Glomerular visceral epithelial cell (primary cell): ENCODE measurements around the gene ZNF749.

Experiments
- DNase-seq: peaks from one replicate; pipeline ENCODE4 v3.0.0-alpha.2; 2016; ENCODE audit errors: extremely low spot score

Gene ZNF749

GRCh38 chr19:57435062-57435978 is at the start of gene ZNF749:
ZNF749 (plus strand) TSS chr19:57435325; CDS start chr19:57435579, 254 bp downstream.
- peak; percentile 97 for DNase-seq

DNA sequence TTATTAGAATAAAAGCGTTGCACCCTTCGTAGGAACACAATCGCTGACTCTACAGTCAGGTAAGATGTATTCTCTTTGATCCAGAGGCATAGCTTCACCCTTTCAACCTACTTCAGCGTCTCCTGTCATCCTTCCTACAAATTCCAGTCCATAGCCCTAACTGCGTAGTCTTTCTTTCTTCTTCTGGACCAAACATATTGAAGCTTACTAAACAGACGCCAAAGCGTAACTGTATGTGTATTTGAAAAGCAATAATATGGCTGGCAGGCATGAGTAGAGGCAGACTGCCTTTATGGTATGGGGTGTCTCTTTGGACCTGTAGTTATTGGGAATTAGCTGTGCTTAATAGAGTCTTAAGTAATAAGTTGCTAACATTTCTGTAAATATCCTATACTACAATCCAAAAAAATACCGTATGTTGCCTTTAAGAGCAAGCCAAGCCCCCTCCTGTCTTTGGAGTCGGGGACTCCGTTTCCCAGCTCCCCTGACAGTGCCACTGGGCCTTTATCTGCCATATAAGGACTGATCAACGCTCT is 45.9 kb upstream of the ZNF749 start:
- DNase-seq, result no peak

DNA sequence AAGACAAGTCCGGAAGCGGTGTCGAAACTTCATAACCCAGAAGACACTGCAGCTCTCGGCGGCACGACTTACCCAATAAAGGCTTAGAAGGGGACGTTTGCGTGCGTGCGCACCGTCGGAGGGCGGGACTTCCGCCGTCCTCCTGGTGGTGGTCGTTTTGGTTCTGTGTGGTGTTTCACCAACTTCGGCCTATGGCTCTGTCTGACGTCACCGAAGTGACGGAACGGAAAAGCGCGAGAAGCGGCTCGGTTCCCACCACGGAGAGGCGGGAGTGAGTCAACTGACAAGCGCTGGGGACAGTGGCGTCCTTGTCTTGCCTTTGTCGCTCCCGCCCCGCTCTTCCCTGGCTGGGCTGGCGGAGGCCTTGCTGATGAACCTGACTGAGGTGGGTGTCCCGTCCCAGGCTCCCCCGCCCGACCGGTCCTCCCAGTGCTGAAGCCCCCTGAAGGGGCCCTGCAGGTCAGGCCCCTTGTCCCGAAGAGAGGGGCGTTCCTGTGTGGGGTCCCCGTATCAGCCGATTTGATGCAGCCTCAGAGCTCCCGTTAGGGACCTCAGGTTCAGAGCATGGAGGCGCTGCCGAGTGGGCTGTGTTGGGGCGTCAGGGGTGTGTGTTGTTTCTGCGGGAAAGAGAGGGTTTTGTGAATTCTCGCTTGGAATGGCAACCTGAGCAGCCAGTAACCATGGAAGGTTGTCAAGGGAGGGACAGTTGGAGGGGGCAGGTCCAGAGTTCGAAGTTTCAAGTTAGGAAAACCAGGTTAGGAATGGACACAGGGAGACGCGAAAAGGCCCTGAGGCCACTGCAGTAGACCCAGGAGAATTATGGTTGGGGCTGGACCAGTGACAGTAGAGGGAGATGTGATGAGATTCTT is 45.2 kb upstream of the ZNF749 start, which contains the start of gene ZNF548:
Gene ZNF548, plus strand, starts transcription at position 125 of the 869 bp plus-strand sequence. Its CDS starts 246 bp downstream, at position 371.
- peak; percentile 97 for DNase-seq

- no peak for DNase-seq
Measured at GRCh38 chr19:57395710-57396109, 39.4 kb upstream of the ZNF749 start.

GRCh38 chr19:57398868-57399267 is 36.3 kb upstream of the ZNF749 start:
- no peak for DNase-seq

DNA sequence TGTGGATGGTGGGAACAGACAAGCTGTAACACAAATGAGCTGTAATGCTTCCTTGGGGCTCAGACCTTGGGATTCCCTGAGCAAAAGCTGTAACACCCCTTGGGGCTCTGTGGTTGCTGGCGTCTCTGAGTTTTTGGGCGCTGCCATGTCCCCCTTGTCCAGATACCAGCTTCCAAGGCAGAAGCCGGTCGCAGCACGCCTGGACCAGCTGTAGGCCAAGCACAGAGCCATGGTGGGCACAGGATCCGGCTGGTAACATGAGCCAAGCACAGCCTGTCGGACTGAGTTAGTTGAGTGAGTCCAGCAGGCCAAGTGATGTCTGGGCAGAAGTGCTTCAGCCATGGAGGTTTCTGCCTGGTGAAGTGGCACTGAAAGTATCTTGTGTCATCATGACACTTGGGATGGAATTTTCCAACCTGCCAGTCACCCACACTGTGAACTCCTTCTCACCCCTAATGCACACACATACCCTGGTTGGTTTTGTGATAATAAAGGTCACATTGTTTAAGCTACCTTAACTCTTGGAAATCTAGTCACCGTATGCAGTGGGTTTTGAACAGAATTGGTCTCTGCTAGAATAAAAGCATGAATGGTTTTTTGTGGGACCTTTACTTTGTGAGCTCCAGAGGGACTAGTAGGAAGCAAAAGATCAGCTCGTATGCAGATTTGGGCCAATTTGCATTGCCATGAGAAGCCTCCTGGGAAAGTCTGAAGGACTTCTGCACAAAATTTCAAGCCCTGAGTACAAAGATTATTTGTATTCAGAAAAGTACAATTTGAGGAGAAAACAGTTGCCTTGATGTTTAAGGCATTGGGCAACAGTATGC is 31.2 kb upstream of the ZNF749 start:
- no peak for DNase-seq

DNA sequence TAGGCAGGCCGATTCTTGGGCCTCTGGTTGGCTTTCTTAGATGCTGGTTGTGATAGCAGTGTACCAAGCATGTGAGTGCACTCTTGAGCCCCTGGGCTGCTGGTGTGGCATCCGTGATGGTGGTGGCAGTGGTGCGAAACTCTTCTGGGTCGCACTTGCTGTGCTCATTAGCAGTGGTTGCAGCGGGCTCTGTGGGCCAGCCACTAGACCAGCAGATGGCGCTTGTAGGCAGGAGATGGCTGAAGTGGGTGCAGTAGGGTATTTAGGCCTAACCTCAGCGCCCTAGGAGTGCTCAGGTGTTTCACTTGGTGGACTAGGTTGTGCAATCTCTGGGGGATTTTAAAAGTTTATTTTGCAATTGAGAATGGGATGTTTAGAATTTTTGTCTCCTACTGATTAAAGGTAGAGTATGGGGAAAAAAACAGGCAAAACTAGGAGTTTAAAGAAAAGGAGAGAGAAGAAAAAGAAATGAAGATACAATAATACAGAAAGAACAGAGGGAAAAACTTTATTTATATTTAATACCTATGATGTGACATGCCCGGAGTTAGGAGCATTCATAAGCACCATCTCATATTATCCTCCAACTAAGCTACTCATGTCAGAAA is 28.5 kb upstream of the ZNF749 start:
- peak; percentile 30 for DNase-seq

GRCh38 chr19:57410877-57411671 is 24.1 kb upstream of the ZNF749 start, which contains the start of gene ZNF17:
ZNF17 (plus strand) TSS chr19:57411161; CDS start chr19:57413616, 2,455 bp downstream.
- peak; percentile 91 for DNase-seq

GRCh38 chr19:57419439-57419838 is 15.7 kb upstream of the ZNF749 start:
- DNase-seq, result no peak

DNA sequence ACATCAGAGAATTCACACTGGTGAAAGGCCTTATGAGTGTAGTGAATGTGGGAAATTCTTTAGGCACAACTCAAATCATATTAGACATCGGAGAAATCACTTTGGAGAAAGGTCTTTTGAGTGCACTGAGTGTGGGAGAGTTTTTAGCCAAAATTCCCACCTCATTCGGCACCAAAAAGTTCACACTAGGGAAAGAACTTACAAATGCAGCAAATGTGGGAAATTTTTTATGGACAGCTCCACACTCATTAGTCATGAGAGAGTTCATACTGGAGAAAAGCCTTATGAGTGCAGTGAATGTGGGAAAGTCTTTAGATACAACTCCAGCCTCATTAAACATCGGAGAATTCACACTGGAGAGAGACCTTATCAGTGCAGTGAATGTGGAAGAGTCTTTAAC is 14.1 kb upstream of the ZNF749 start:
- DNase-seq, result no peak

DNA sequence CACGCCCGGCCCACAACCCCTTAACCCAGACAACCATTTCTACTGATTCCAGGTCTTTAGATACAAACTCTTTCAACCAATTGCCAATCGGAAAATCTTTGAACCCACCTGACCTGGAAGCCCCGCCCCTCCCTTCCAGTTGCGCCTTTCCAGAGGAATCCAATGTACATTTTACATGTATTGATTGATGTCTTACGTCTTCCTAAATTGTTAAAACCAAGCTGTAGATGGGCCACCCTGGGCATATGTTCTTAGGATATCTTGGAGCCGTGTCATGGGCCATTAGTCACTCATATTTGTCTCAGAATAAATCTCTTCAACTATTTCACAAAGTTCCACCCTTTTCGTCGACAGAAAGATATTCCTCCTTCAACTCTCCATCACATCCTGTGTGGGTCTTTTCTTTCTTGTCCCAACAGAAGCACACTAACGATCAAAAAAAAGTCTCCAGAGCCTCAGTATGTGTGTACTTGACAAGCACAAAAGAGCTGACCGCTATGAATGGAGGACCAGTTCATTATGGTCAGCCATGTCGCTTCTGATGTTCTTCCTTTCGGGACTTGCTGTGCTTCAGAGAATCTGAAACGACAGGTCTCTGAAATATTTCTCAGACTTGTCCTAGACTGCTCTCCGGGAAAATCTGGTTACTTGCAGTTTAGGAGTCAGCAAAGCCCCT is 601 bp upstream of the ZNF749 start:
- no peak for DNase-seq

DNA sequence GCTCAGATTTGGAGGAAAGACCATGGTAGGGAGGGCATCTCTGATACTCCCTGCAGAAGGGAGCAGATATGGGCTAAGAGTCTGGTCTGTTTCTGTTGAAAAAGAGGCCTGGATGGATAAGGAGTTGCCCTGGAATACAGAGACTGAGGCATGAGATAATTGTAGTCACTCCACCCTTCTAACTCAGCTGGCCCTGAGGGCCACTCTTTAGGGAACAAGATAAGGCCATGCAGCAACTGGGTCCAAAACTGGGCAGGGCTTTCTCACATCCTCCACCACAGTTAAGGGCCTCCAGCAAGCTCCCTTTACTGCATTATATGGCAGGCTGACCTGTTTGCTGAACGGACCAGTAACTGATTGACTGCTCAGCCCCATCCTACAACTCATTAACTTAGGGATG is 1.3 kb downstream of the ZNF749 start:
- no peak for DNase-seq

DNA sequence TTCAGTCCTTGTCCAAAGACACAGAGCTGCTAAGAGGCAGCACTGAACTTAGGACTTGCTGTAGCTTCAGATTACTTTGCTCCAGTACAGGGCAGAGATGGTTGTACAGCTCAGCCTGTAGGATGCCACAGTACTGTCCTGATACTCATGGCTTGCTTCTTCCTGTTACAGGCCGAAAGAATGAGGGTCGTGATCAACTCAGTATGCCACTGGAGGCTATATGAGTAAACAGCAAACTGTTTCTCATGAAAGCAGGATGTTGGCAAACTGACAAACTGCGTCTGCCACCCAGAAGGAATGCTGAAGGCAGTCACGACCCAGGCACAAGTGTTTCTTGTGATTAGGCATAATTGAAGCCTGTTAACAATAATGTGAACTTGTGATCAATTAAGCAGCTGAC is 2.8 kb downstream of the ZNF749 start:
- no peak for DNase-seq

GRCh38 chr19:57438925-57439324 is 3.8 kb downstream of the ZNF749 start:
- no peak for DNase-seq

- no peak for DNase-seq
Measured at GRCh38 chr19:57441979-57442752, 7.0 kb downstream of the ZNF749 start.

DNA sequence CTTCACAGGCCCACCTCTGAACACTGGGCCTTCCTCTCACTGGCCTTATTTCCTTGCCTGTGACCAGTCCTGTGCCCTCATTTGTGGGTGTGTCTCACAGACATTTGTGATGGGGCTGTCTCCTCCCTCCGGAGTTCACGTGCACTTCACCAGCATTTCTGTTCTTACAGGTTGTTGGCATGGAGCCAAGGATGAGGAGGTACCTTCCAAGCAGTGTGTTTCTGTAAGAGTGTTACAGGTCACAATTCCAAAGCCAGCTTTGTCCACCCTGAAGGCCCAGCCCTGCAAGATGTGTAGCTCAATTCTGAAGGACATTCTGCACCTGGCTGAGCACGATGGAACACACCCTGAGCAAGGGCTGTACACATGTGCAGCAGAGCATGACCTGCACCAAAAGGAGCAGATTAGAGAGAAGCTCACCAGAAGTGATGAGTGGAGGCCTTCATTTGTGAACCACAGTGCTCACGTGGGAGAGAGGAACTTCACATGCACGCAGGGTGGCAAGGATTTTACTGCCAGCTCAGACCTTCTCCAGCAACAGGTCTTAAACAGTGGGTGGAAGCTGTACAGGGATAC is 8.1 kb downstream of the ZNF749 start:
- no peak for DNase-seq

DNA sequence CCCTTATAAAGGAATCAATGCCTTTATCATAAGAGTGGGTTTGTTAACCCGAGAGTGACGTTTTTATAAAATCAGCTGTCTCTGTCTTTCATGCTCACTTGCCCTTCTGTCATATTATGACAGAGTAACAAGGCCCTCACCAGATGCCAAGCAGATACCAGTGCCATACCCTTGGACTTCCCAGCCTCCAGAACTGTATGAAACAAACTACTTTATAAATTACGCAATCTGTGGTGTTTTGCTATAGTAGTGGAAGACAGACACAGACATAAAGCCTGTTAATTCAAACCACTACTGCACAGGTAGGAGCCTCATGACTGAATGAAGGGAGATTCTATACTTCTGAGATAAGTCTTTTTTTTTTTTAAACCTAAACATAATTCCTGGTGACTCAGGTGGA is 17.2 kb downstream of the ZNF749 start:
- DNase-seq, result no peak

DNA sequence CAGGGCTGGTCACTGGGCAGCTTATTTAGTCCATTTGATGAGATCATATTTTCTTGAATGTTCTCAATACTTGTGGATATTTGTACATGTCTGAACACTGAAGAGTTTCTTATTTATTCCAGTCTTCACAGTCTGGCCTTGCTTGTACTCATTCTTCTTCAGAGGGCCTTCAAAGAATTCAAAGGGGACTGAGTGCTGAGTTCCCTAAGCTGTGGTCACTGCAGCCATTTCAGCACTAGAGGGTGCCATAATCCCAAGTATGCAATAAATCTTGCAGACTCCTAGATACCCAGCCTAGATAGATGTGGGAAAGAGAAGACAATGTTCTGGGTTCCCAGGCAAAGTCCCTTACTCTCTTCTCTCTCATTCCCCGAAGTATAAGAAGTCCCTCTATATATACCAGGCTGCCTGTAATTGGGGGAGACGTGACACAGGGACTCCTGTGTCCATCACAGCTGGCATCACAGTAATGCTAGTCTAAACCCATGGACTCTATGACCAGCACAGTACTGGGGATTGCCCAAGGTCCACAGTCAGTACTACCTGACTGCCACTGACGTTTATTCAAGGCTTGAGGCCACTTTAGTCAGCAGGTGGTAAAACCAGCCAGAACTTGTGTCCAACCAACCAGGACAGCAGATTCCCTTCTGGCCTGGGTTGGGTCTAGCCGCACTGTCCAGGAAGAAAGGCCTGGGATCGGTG is 30.7 kb downstream of the ZNF749 start:
- peak; percentile 13 for DNase-seq
